Skeletal muscle satellite cell (primary cell): ENCODE measurements around the gene SLC16A11.

Experiments
- H3K27me3 ChIP-seq: 2 replicates; pipeline ENCODE4 v1.7.0; 2013; ENCODE audit warnings: low read length; ENCODE audit not compliant: control insufficient read depth, insufficient read depth
- H3K36me3 ChIP-seq: 2 replicates; pipeline ENCODE4 v1.7.0; 2013; ENCODE audit warnings: mild to moderate bottlenecking, control low read depth, low read length; ENCODE audit not compliant: insufficient read depth
- H3K4me1 ChIP-seq: 2 replicates; pipeline ENCODE4 v1.7.0; 2013; ENCODE audit warnings: low read length; ENCODE audit not compliant: control insufficient read depth, insufficient read depth
- H3K4me2 ChIP-seq: 2 replicates; pipeline ENCODE4 v1.7.0; 2013; ENCODE audit warnings: mild to moderate bottlenecking, low read length
- H3K4me3 ChIP-seq: 2 replicates; pipeline ENCODE4 v1.7.0; 2013; ENCODE audit warnings: low read length
- H3K9ac ChIP-seq: 2 replicates; pipeline ENCODE4 v1.7.0; 2013; ENCODE audit warnings: mild to moderate bottlenecking, low read depth, low read length, moderate library complexity
- H3K9me3 ChIP-seq: replicated peaks from 2 replicates; pipeline ENCODE4 v1.7.0; 2013; ENCODE audit warnings: mild to moderate bottlenecking, control low read depth, low read length

SLC16A11 gene

GRCh38 chr17:7038025-7038862, 5.6 kb downstream of the SLC16A11 start:
- H3K27me3 ChIP-seq: peaks cover 7% of the 10 kb centered on the region
- H3K4me2 ChIP-seq: no peak overlapping the region
- H3K4me1 ChIP-seq: peaks cover 16% of the 10 kb centered on the region
- no peaks in the 10 kb centered on the region for H3K9me3 ChIP-seq
- no peak overlapping the region for H3K9ac ChIP-seq
- no peak overlapping the region for H3K4me3 ChIP-seq
- no peaks in the 10 kb centered on the region for H3K36me3 ChIP-seq

- peaks cover 11% of the 10 kb centered on the region for H3K4me1 ChIP-seq
Observed at GRCh38 chr17:7035591-7036368, 8.1 kb downstream of the SLC16A11 start, which contains the start of gene SLC16A13. Gene SLC16A13, plus strand, starts transcription at chr17:7036015. Its CDS starts 368 bp downstream, at chr17:7036383.

GRCh38 chr17:7034955-7035590, 8.8 kb downstream of the SLC16A11 start:
- Histone ChIP-seq H3K27me3 (no peaks in the 10 kb centered on the region), H3K4me2 (peak overlapping the region; percentile 86), H3K36me3 (no peaks in the 10 kb centered on the region), H3K9ac (peak overlapping the region; percentile 70), H3K4me3 (peak overlapping the region; percentile 73), H3K9me3 (no peaks in the 10 kb centered on the region), H3K4me1 (peaks cover 11% of the 10 kb centered on the region)

More at GRCh38 chr17:7035591-7036368, 8.1 kb downstream of the SLC16A11 start, which contains the start of gene SLC16A13:
- no peaks in the 10 kb centered on the region for H3K27me3 ChIP-seq
- H3K4me2 ChIP-seq: peak within 1 kb of the TSS; percentile 86
- H3K4me3 ChIP-seq: peak within 1 kb of the TSS; percentile 73
- no peaks in the 10 kb centered on the region for H3K9me3 ChIP-seq
- peak within 1 kb of the TSS; percentile 70 for H3K9ac ChIP-seq
- H3K36me3 ChIP-seq: no peaks in the 10 kb centered on the region

GRCh38 chr17:7029659-7030058, 14.2 kb downstream of the SLC16A11 start:
- H3K4me3 ChIP-seq: no peak overlapping the region
- no peaks in the 10 kb centered on the region for H3K4me1 ChIP-seq
- no peak overlapping the region for H3K9ac ChIP-seq
- H3K36me3 ChIP-seq: no peaks in the 10 kb centered on the region
- H3K4me2 ChIP-seq: no peak overlapping the region
- no peaks in the 10 kb centered on the region for H3K9me3 ChIP-seq
- H3K27me3 ChIP-seq: no peaks in the 10 kb centered on the region

- H3K9me3 ChIP-seq: no peaks in the 10 kb centered on the region
- no peak overlapping the region for H3K4me2 ChIP-seq
- no peak overlapping the region for H3K4me3 ChIP-seq
- no peaks in the 10 kb centered on the region for H3K27me3 ChIP-seq
- no peak overlapping the region for H3K9ac ChIP-seq
- H3K4me1 ChIP-seq: no peaks in the 10 kb centered on the region
- no peaks in the 10 kb centered on the region for H3K36me3 ChIP-seq
Observed at GRCh38 chr17:7029096-7029495, 14.8 kb downstream of the SLC16A11 start.

- peaks cover 10% of the 10 kb centered on the region for H3K27me3 ChIP-seq
- no peak overlapping the region for H3K4me2 ChIP-seq
- H3K4me3 ChIP-seq: no peak overlapping the region
- no peaks in the 10 kb centered on the region for H3K36me3 ChIP-seq
- H3K9me3 ChIP-seq: no peaks in the 10 kb centered on the region
- H3K9ac ChIP-seq: no peak overlapping the region
- H3K4me1 ChIP-seq: no peaks in the 10 kb centered on the region
Observed at GRCh38 chr17:7027335-7027734, 16.6 kb downstream of the SLC16A11 start.

GRCh38 chr17:7026471-7027115, 17.3 kb downstream of the SLC16A11 start:
- Histone ChIP-seq H3K9me3 (no peaks in the 10 kb centered on the region), H3K4me3 (no peak overlapping the region), H3K9ac (no peak overlapping the region), H3K36me3 (no peaks in the 10 kb centered on the region), H3K4me2 (no peak overlapping the region), H3K4me1 (peaks cover 3% of the 10 kb centered on the region), H3K27me3 (peaks cover 11% of the 10 kb centered on the region)

GRCh38 chr17:7025245-7025644, 18.6 kb downstream of the SLC16A11 start:
- peaks cover 9% of the 10 kb centered on the region for H3K4me1 ChIP-seq
- no peak overlapping the region for H3K4me2 ChIP-seq
- no peaks in the 10 kb centered on the region for H3K36me3 ChIP-seq
- no peaks in the 10 kb centered on the region for H3K9me3 ChIP-seq
- H3K4me3 ChIP-seq: no peak overlapping the region
- H3K27me3 ChIP-seq: peaks cover 11% of the 10 kb centered on the region
- no peak overlapping the region for H3K9ac ChIP-seq

- Histone ChIP-seq H3K9me3 (no peaks in the 10 kb centered on the region), H3K4me1 (peaks cover 17% of the 10 kb centered on the region), H3K27me3 (peaks cover 11% of the 10 kb centered on the region), H3K9ac (no peak overlapping the region), H3K4me3 (no peak overlapping the region), H3K36me3 (no peaks in the 10 kb centered on the region), H3K4me2 (no peak overlapping the region)
Observed at GRCh38 chr17:7024402-7024785, 19.5 kb downstream of the SLC16A11 start.

GRCh38 chr17:7023576-7024401, 20.1 kb downstream of the SLC16A11 start:
- no peaks in the 10 kb centered on the region for H3K36me3 ChIP-seq
- no peaks in the 10 kb centered on the region for H3K9me3 ChIP-seq
- no peak overlapping the region for H3K9ac ChIP-seq
- peak overlapping the region; percentile 60 for H3K4me2 ChIP-seq
- peaks cover 11% of the 10 kb centered on the region for H3K27me3 ChIP-seq
- H3K4me1 ChIP-seq: peaks cover 23% of the 10 kb centered on the region
- peak overlapping the region; percentile 44 for H3K4me3 ChIP-seq
